ENCODE results near the gene FSD2. TPM values are rescaled to one million over a fixed set of nuclear protein-coding genes. Genes with fewer than 3 reads are reported as not detected.

Gene FSD2
- total RNA-seq, 1 experiment from 2014 or later: not detected

- Histone ChIP-seq H3K9ac (ENCODE audit: low read length) (peak overlapping the region; percentile 36; the same call in 1 of the 2 replicates), H3K27ac (ENCODE audit: low read length) (peak overlapping the region; percentile 87), H3K79me2 (ENCODE audit: low read length) (no peaks in the 10 kb centered on the region), H3K9me3 (ENCODE audit: low read length) (no peaks in the 10 kb centered on the region), H3K4me2 (ENCODE audit: low read length) (peak overlapping the region; percentile 78), H2AFZ (ENCODE audit: low read length) (peak overlapping the region; percentile 47), H3K4me1 (ENCODE audit: insufficient read depth, low read length) (peaks cover 22% of the 10 kb centered on the region), H3K4me3 (ENCODE audit: low read length) (peak overlapping the region; percentile 41; the same call in 1 of the 2 replicates), H4K20me1 (ENCODE audit: low read length) (no peaks in the 10 kb centered on the region), H3K27me3 (ENCODE audit: low read length) (no peaks in the 10 kb centered on the region), H3F3A (ENCODE audit: low read length, unreplicated experiment) (peaks cover 8% of the 10 kb centered on the region), H3K9me2 (replicated peaks; ENCODE audit: low read length) (no peaks in the 10 kb centered on the region), H3K36me3 (ENCODE audit: low read depth, low read length) (peaks cover 57% of the 10 kb centered on the region)
- no TSS peak for BruUV-seq (replicated peaks)
- DNase-seq (peak; percentile 93), ATAC-seq (peak; percentile 91)
- ChIA-PET CTCF (interaction anchor here (0.7 to 0.8 kb wide), 2 partner anchors 17 to 114 kb away, joined by 3 to 6 read pairs; no protein-coding TSS in a partner anchor), POLR2A (ENCODE audit: unreplicated experiment) (interaction anchor here (0.6 kb wide), 1 partner anchor 21 kb away, joined by 4 read pairs; no protein-coding TSS in a partner anchor)
- intact Hi-C loops (cut with micrococcal nuclease): loop anchor here (1.0 to 2.0 kb wide), 2 partner anchors 82 to 168 kb away; no protein-coding TSS in a partner anchor
- TF ChIP-seq, protein P1, sequence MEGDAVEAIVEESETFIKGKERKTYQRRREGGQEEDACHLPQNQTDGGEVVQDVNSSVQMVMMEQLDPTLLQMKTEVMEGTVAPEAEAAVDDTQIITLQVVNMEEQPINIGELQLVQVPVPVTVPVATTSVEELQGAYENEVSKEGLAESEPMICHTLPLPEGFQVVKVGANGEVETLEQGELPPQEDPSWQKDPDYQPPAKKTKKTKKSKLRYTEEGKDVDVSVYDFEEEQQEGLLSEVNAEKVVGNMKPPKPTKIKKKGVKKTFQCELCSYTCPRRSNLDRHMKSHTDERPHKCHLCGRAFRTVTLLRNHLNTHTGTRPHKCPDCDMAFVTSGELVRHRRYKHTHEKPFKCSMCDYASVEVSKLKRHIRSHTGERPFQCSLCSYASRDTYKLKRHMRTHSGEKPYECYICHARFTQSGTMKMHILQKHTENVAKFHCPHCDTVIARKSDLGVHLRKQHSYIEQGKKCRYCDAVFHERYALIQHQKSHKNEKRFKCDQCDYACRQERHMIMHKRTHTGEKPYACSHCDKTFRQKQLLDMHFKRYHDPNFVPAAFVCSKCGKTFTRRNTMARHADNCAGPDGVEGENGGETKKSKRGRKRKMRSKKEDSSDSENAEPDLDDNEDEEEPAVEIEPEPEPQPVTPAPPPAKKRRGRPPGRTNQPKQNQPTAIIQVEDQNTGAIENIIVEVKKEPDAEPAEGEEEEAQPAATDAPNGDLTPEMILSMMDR (conservative IDR thresholded peaks at IDR 0.05; ENCODE audit: low read depth, low read length): no peak; the same call in 1 of the 2 replicates
- TF ChIP-seq EZH2 (IDR thresholded peaks at IDR 0.05; ENCODE audit: low read length, unreplicated experiment) (no peak), EZH2phosphoT487 (IDR thresholded peaks at IDR 0.05; ENCODE audit: borderline replicate concordance, low read length) (no peak)
Measured at GRCh38 chr15:82832601-82833361, 26.9 kb upstream of the FSD2 start.

GRCh38 chr15:82831894-82832600, 26.2 kb upstream of the FSD2 start:
- intact Hi-C loops (cut with micrococcal nuclease): loop anchor here (1.0 to 2.0 kb wide), 2 partner anchors 81 to 168 kb away; no protein-coding TSS in a partner anchor
- ATAC-seq: no peak

More at GRCh38 chr15:82831894-82832600, 26.2 kb upstream of the FSD2 start:
- ChIA-PET POLR2A (ENCODE audit: unreplicated experiment) (interaction anchor here (0.6 kb wide), 1 partner anchor 20 kb away, joined by 4 read pairs; no protein-coding TSS in a partner anchor), CTCF (interaction anchor here (0.8 kb wide), 1 partner anchor 17 kb away, joined by 6 read pairs; no protein-coding TSS in a partner anchor)
- H3K9me3 ChIP-seq (ENCODE audit: low read length): no peaks in the 10 kb centered on the region
- no peaks in the 10 kb centered on the region for H3K27me3 ChIP-seq (ENCODE audit: low read length)
- TF ChIP-seq EZH2 (IDR thresholded peaks at IDR 0.05; ENCODE audit: low read length, unreplicated experiment): no peak
- TF ChIP-seq, protein P1 (conservative IDR thresholded peaks at IDR 0.05; ENCODE audit: low read depth, low read length): no peak
- TF ChIP-seq EZH2phosphoT487 (IDR thresholded peaks at IDR 0.05; ENCODE audit: borderline replicate concordance, low read length): no peak
- H3K79me2 ChIP-seq (ENCODE audit: low read length): no peaks in the 10 kb centered on the region
- peaks cover 59% of the 10 kb centered on the region for H3K36me3 ChIP-seq (ENCODE audit: low read depth, low read length)
- no peaks in the 10 kb centered on the region for H4K20me1 ChIP-seq (ENCODE audit: low read length)
- peak overlapping the region; percentile 64 for H3K4me2 ChIP-seq (ENCODE audit: low read length)
- H3K9ac ChIP-seq (ENCODE audit: low read length): peak overlapping the region; percentile 19
- no peak overlapping the region; the same call in 1 of the 2 replicates for H3K4me3 ChIP-seq (ENCODE audit: low read length)
- H3F3A ChIP-seq (ENCODE audit: low read length, unreplicated experiment): peaks cover 8% of the 10 kb centered on the region
- no TSS peak for BruUV-seq (replicated peaks)
- no peak for DNase-seq
- peaks cover 22% of the 10 kb centered on the region for H3K4me1 ChIP-seq (ENCODE audit: insufficient read depth, low read length)
- H3K27ac ChIP-seq (ENCODE audit: low read length): peak overlapping the region; percentile 87
- H3K9me2 ChIP-seq (replicated peaks; ENCODE audit: low read length): no peaks in the 10 kb centered on the region
- no peak overlapping the region for H2AFZ ChIP-seq (ENCODE audit: low read length)

Data from PC-3 (cell line).